Thyroid gland (tissue), 4 donors: ENCODE data around the gene MRPL33. TPM values are rescaled to one million over a fixed set of nuclear protein-coding genes. Genes with fewer than 3 reads are reported as not detected.

ENCODE experiments used
- DNase-seq, 2 donors: peaks; one replicate each; pipeline ENCODE4 v3.0.0-alpha.2; 2019
- H3K27ac ChIP-seq, 3 donors: fragments of 200-600 bp; sonication (generic); 1 replicate in 2 of 3; 2 replicates in 1 of 3; pipeline ENCODE4 v1.5.1; 2016 to 2019; ENCODE audit warnings: mild to moderate bottlenecking in 1 of 3, moderate library complexity in 1 of 3
- H3K27me3 ChIP-seq: fragments of 200-600 bp; sonication (generic); one replicate; pipeline ENCODE4 v1.5.1; 2019
- H3K36me3 ChIP-seq, 2 donors: fragments of 200-600 bp; sonication (generic); one replicate each; pipeline ENCODE4 v1.5.1; 2016 to 2019
- H3K4me1 ChIP-seq, 2 donors: fragments of 200-600 bp; sonication (generic); one replicate each; pipeline ENCODE4 v1.5.1; 2017 to 2019
- H3K4me3 ChIP-seq, 3 donors: fragments of 200-600 bp; sonication (generic); replicated peaks in 1 of 3; 1 replicate in 2 of 3; 2 replicates in 1 of 3; pipeline ENCODE4 v1.5.1; 2016; ENCODE audit warnings: mild to moderate bottlenecking in 1 of 3
- H3K9me3 ChIP-seq: fragments of 200-600 bp; sonication (generic); one replicate; pipeline ENCODE4 v1.5.1; 2017
- CTCF ChIP-seq, 6 experiments: fragments of 200-600 bp in 3 of 6; fragments of 450-650 bp in 3 of 6; sonication (generic) in 3 of 6; IDR thresholded peaks; one replicate each; pipeline ENCODE4 v1.5.1; 2016 to 2019; ENCODE audit warnings: antibody characterized with exemption in 6 of 6, mild to moderate bottlenecking in 2 of 6, inconsistent platforms in 1 of 6, moderate library complexity in 1 of 6
- POLR2A ChIP-seq, 2 donors: fragments of 450-650 bp; IDR thresholded peaks; one replicate each; pipeline ENCODE4 v1.6.1; 2017; ENCODE audit warnings: antibody characterized with exemption in 2 of 2, mild to moderate bottlenecking in 2 of 2, moderate library complexity in 1 of 2
- WGBS, 2 donors: methylation state at CpG; one replicate each; pipeline ENCODE4 v1.1.5; 2017; 5-methylcytosine and 5-hydroxymethylcytosine counted together
- intact Hi-C: fragments of 100-400 bp; cut with DNase I; formaldehyde crosslinking; loops from one replicate; pipeline ENCODE4 v1.15.1; 2023
- total RNA-seq, 4 donors: library from RNA; depleted of rRNA; stranded (reverse); fragments of >200 nt; gene quantifications; one replicate each; pipeline ENCODE4 v1.2.3, GENCODE V29; 2016

The MRPL33 gene
- total RNA-seq, 4 donors from 2014 or later = 70.2 to 166 (median 130) TPM

GRCh38 chr2:27802547-27802946, 31.0 kb downstream of the MRPL33 start:
- Histone ChIP-seq H3K4me1 (peaks cover 0 to 17% of the 10 kb centered on the region in 2 donors), H3K4me3 (no peak overlapping the region), H3K27ac (no peak overlapping the region), H3K36me3 (no peaks in the 10 kb centered on the region), H3K9me3 (no peaks in the 10 kb centered on the region), H3K27me3 (no peaks in the 10 kb centered on the region)
- DNase-seq = no peak
- TF ChIP-seq CTCF (IDR thresholded peaks at IDR 0.05) (no peak), POLR2A (IDR thresholded peaks at IDR 0.05) (no peak)
- WGBS, 2 donors = 91 to 93% methylated on average over 6 of the region's 6 CpGs
- intact Hi-C loops = no loop called here

GRCh38 chr2:27803046-27803445, 31.5 kb downstream of the MRPL33 start:
- 92 to 97% methylated on average over 2 of the region's 2 CpGs for WGBS, 2 donors
- no peak for TF ChIP-seq POLR2A (IDR thresholded peaks at IDR 0.05)
- TF ChIP-seq CTCF (IDR thresholded peaks at IDR 0.05) = no peak
- Histone ChIP-seq H3K4me3 (no peak overlapping the region), H3K4me1 (peaks cover 0 to 17% of the 10 kb centered on the region in 2 donors), H3K9me3 (no peaks in the 10 kb centered on the region), H3K27me3 (no peaks in the 10 kb centered on the region), H3K27ac (no peak overlapping the region), H3K36me3 (no peaks in the 10 kb centered on the region)
- no peak for DNase-seq
- intact Hi-C loops = no loop called here

GRCh38 chr2:27804146-27804545, 32.6 kb downstream of the MRPL33 start:
- DNase-seq = no peak
- Histone ChIP-seq H3K9me3 (no peaks in the 10 kb centered on the region), H3K4me1 (peaks cover 0 to 12% of the 10 kb centered on the region in 2 donors), H3K27ac (no peak overlapping the region), H3K4me3 (no peak overlapping the region), H3K27me3 (no peaks in the 10 kb centered on the region), H3K36me3 (no peaks in the 10 kb centered on the region)
- intact Hi-C loops = no loop called here
- TF ChIP-seq POLR2A (IDR thresholded peaks at IDR 0.05) (no peak), CTCF (IDR thresholded peaks at IDR 0.05) (no peak)

GRCh38 chr2:27805180-27805579, 33.7 kb downstream of the MRPL33 start:
- no peaks in the 10 kb centered on the region for H3K36me3 ChIP-seq
- WGBS, 2 donors = 90 to 95% methylated on average over 3 of the region's 3 CpGs
- no peaks in the 10 kb centered on the region for H3K27me3 ChIP-seq
- H3K4me3 ChIP-seq = no peak overlapping the region
- intact Hi-C loops = no loop called here
- H3K9me3 ChIP-seq = no peaks in the 10 kb centered on the region
- TF ChIP-seq POLR2A (IDR thresholded peaks at IDR 0.05) (no peak), CTCF (IDR thresholded peaks at IDR 0.05) (no peak)
- no peak for DNase-seq
- peaks cover 0 to 6% of the 10 kb centered on the region in 2 donors for H3K4me1 ChIP-seq
- no peak overlapping the region for H3K27ac ChIP-seq

GRCh38 chr2:27806311-27807059, 35.0 kb downstream of the MRPL33 start:
- no peak overlapping the region for H3K27ac ChIP-seq
- 75 to 79% methylated on average over 5 of the region's 5 CpGs for WGBS, 2 donors
- H3K27me3 ChIP-seq = no peaks in the 10 kb centered on the region
- H3K9me3 ChIP-seq = no peaks in the 10 kb centered on the region
- no peak for DNase-seq
- no peak overlapping the region for H3K4me3 ChIP-seq
- intact Hi-C loops = no loop called here
- H3K4me1 ChIP-seq = peaks cover 0 to 6% of the 10 kb centered on the region in 2 donors
- no peak for TF ChIP-seq POLR2A (IDR thresholded peaks at IDR 0.05)
- TF ChIP-seq CTCF (IDR thresholded peaks at IDR 0.05) = no peak
- no peaks in the 10 kb centered on the region for H3K36me3 ChIP-seq
